HCT116 (cell line): ENCODE data around the gene VAMP8. TPM values are rescaled to one million over a fixed set of nuclear protein-coding genes. Genes with fewer than 3 reads are reported as not detected.

Source experiments
- ATAC-seq: fragments of 200-7000 bp; cut with Tn5 transposase; 2 replicates; pipeline ENCODE4 v1.9.1; 2020; ENCODE audit warnings: mild to moderate bottlenecking, moderate library complexity
- BruUV-seq: library from RNA; stranded (reverse); fragments of 400-500 nt; replicated peaks from 2 replicates; lab custom pipeline; 2021; lab: Mats Ljungman, UMichigan
- CTCF ChIA-PET: fragments of 300-600 bp; sonication (Branson Sonifier 250); formaldehyde crosslinking; loops from one replicate; lab custom pipeline; 2021; ENCODE audit warnings: antibody characterized with exemption; lab: Charles Lee
- POLR2A ChIA-PET: fragments of 300-600, 350-600 bp; sonication (Branson Sonifier 250); formaldehyde crosslinking; loops from one replicate; lab custom pipeline; 2021; ENCODE audit warnings: antibody characterized with exemption; lab: Charles Lee
- RAD21 ChIA-PET, 2 experiments: fragments of 300-600 bp; sonication (Branson Sonifier 250); formaldehyde crosslinking; loops; one replicate each; lab custom pipeline; 2023; ENCODE audit warnings: low total read pairs in 2 of 2; ENCODE audit not compliant: uncharacterized antibody in 2 of 2, unreplicated experiment in 2 of 2, low non-redundant PET in 1 of 2; lab: Charles Lee
- DNase-seq: peaks from one replicate; pipeline ENCODE4 v3.0.0-alpha.2; 2010; ENCODE audit warnings: low read depth, low spot score
- H2AFZ ChIP-seq: fragments of 200-600 bp; shearing (Covaris generic), sonication (generic); 2 replicates; pipeline ENCODE4 v1.6.1; 2017; ENCODE audit warnings: low read depth, mixed run types, mixed read lengths, antibody characterized with exemption, low read length; ENCODE audit not compliant: poor library complexity, severe bottlenecking
- H3K27ac ChIP-seq: 2 replicates; pipeline ENCODE4 v1.5.1; 2012; ENCODE audit warnings: low read depth, low read length
- H3K27me3 ChIP-seq: fragments of 200-600 bp; sonication (generic); 2 replicates; pipeline ENCODE4 v1.6.1; 2016; ENCODE audit warnings: mixed run types, low read length, mixed read lengths; ENCODE audit not compliant: insufficient read depth
- H3K36me3 ChIP-seq, 2 experiments: fragments of 200-500 bp in 1 of 2; fragments of 200-600 bp in 1 of 2; sonication (Bioruptor generic) in 1 of 2; sonication (generic) in 1 of 2; 2 replicates each; pipeline versions ENCODE4 v1.5.1 to v1.6.1; 2014 to 2016; ENCODE audit warnings: low read length in 2 of 2, inconsistent platforms in 1 of 2, mixed read lengths in 1 of 2, mixed run types in 1 of 2; ENCODE audit not compliant: insufficient read depth in 2 of 2, control insufficient read depth in 1 of 2
- H3K4me1 ChIP-seq, 2 experiments: fragments of 200-600 bp in 1 of 2; sonication (generic) in 1 of 2; 2 replicates each; pipeline versions ENCODE4 v1.5.1 to v1.6.1; 2012 to 2017; ENCODE audit warnings: low read length in 2 of 2, inconsistent platforms in 1 of 2, mild to moderate bottlenecking in 1 of 2, mixed read lengths in 1 of 2, mixed run types in 1 of 2, moderate library complexity in 1 of 2; ENCODE audit not compliant: insufficient read depth in 2 of 2, control insufficient read depth in 1 of 2
- H3K4me2 ChIP-seq: fragments of 200-600 bp; sonication (generic); 2 replicates; pipeline ENCODE4 v1.6.1; 2017; ENCODE audit warnings: mixed run types, low read length, mixed read lengths
- H3K4me3 ChIP-seq, 2 experiments: fragments of 200-600 bp in 1 of 2; sonication (generic) in 1 of 2; replicated peaks in 1 of 2; 2 replicates each; pipeline ENCODE4 v1.5.1; 2011 to 2016; ENCODE audit warnings: low read length in 2 of 2, control low read depth in 1 of 2, low read depth in 1 of 2, mild to moderate bottlenecking in 1 of 2, mixed read lengths in 1 of 2, mixed run types in 1 of 2
- H3K79me2 ChIP-seq: fragments of 200-600 bp; sonication (generic); 2 replicates; pipeline ENCODE4 v1.6.1; 2017; ENCODE audit warnings: mild to moderate bottlenecking, mixed run types, low read length, moderate library complexity, mixed read lengths; ENCODE audit not compliant: insufficient read depth
- H3K9ac ChIP-seq: fragments of 200-600 bp; sonication (generic); 2 replicates; pipeline ENCODE4 v1.6.1; 2016; ENCODE audit warnings: low read length, mixed read lengths
- H3K9me2 ChIP-seq: fragments of 200-600 bp; sonication (generic), shearing (Covaris generic); 2 replicates; pipeline ENCODE4 v1.6.1; 2017; ENCODE audit warnings: mixed run types, mild to moderate bottlenecking, moderate library complexity; ENCODE audit not compliant: insufficient read depth
- H3K9me3 ChIP-seq, 2 experiments: fragments of 200-500 bp in 1 of 2; fragments of 200-600 bp in 1 of 2; sonication (Bioruptor generic) in 1 of 2; sonication (generic) in 1 of 2; 2 replicates each; pipeline ENCODE4 v1.6.1; 2014 to 2017; ENCODE audit warnings: low read length in 2 of 2, mixed read lengths in 2 of 2, inconsistent platforms in 1 of 2, low read depth in 1 of 2, mild to moderate bottlenecking in 1 of 2, mixed run types in 1 of 2, moderate library complexity in 1 of 2; ENCODE audit not compliant: control insufficient read depth in 1 of 2, insufficient read depth in 1 of 2
- H4K20me1 ChIP-seq: fragments of 200-600 bp; sonication (generic), shearing (Covaris generic); 2 replicates; pipeline ENCODE4 v1.6.1; 2017; ENCODE audit warnings: mixed run types, mild to moderate bottlenecking, moderate library complexity; ENCODE audit not compliant: insufficient read depth
- CBX3 ChIP-seq: IDR thresholded peaks from 2 replicates; pipeline ENCODE4 v1.6.1; 2012; ENCODE audit warnings: low read depth
- CEBPB ChIP-seq: IDR thresholded peaks from 2 replicates; pipeline ENCODE4 v1.6.1; 2012; ENCODE audit warnings: low read depth
- ELF1 ChIP-seq: IDR thresholded peaks from 2 replicates; pipeline ENCODE4 v1.6.1; 2012; ENCODE audit warnings: low read depth, borderline replicate concordance
- EZH2phosphoT487 ChIP-seq: fragments of 200-600 bp; IDR thresholded peaks from 2 replicates; pipeline ENCODE4 v1.6.1; 2018; ENCODE audit warnings: antibody characterized with exemption, borderline replicate concordance
- FOSL1 ChIP-seq: IDR thresholded peaks from 2 replicates; pipeline ENCODE4 v1.6.1; 2012; ENCODE audit warnings: low read depth
- JUND ChIP-seq: IDR thresholded peaks from 2 replicates; pipeline ENCODE4 v1.6.1; 2012
- POLR2A ChIP-seq: IDR thresholded peaks from 2 replicates; pipeline ENCODE4 v1.7.0; 2011; ENCODE audit warnings: borderline replicate concordance; ENCODE audit not compliant: insufficient read depth, insufficient read length; ENCODE audit errors: extremely low read depth
- POLR2AphosphoS5 ChIP-seq: IDR thresholded peaks from 2 replicates; pipeline ENCODE4 v1.6.1; 2011; ENCODE audit warnings: mild to moderate bottlenecking, low read depth, low read length, moderate library complexity
- RAD21 ChIP-seq: IDR thresholded peaks from 2 replicates; pipeline ENCODE4 v1.6.1; 2012; ENCODE audit warnings: low read depth, mild to moderate bottlenecking
- SIN3A ChIP-seq: IDR thresholded peaks from 2 replicates; pipeline ENCODE4 v1.6.1; 2012; ENCODE audit warnings: low read depth
- SP1 ChIP-seq: IDR thresholded peaks from 2 replicates; pipeline ENCODE4 v1.6.1; 2012; ENCODE audit warnings: low read depth
- SRF ChIP-seq: IDR thresholded peaks from 2 replicates; pipeline ENCODE4 v1.6.1; 2012; ENCODE audit warnings: low read depth
- TCF7L2 ChIP-seq: IDR thresholded peaks from 2 replicates; pipeline ENCODE4 v1.7.0; 2011; ENCODE audit warnings: borderline replicate concordance, inconsistent platforms; ENCODE audit not compliant: insufficient read depth, insufficient read length; ENCODE audit errors: extremely low read depth
- YY1 ChIP-seq: IDR thresholded peaks from 2 replicates; pipeline ENCODE4 v1.6.1; 2011; ENCODE audit warnings: low read length, low read depth, moderate library complexity, mild to moderate bottlenecking; ENCODE audit not compliant: insufficient replicate concordance; ENCODE audit errors: extremely low read depth
- ZNF274 ChIP-seq: fragments of 200-500 bp; sonication (Bioruptor generic); IDR thresholded peaks from 2 replicates; pipeline ENCODE4 v1.6.1; 2014; ENCODE audit warnings: mild to moderate bottlenecking, low read depth, low read length, inconsistent platforms
- intact Hi-C: fragments of 100-400 bp; cut with micrococcal nuclease; formaldehyde crosslinking; loops from 2 replicates; pipeline ENCODE4 v1.10.0; 2022
- total RNA-seq: library from RNA; stranded (reverse); gene quantifications from one replicate; pipeline ENCODE4 v1.2.1, GENCODE V29; 2021; ENCODE audit not compliant: unreplicated experiment
- TF ChIP-seq, protein P1 (sequence below): IDR thresholded peaks from 2 replicates; pipeline ENCODE4 v1.6.1; 2012
- TF ChIP-seq, protein P2 (sequence below): IDR thresholded peaks from 2 replicates; pipeline ENCODE4 v1.6.1; 2011; ENCODE audit warnings: mild to moderate bottlenecking, low read length, moderate library complexity; ENCODE audit not compliant: insufficient replicate concordance; ENCODE audit errors: extremely low read depth
- TF ChIP-seq, protein P3 (sequence below): IDR thresholded peaks from 2 replicates; pipeline ENCODE4 v1.6.1; 2012; ENCODE audit warnings: low read depth
- TF ChIP-seq, protein P4 (sequence below): IDR thresholded peaks from 2 replicates; pipeline ENCODE4 v1.6.1; 2012

VAMP8 gene
- total RNA-seq, 1 experiment from 2014 or later: 52.6 TPM

DNA sequence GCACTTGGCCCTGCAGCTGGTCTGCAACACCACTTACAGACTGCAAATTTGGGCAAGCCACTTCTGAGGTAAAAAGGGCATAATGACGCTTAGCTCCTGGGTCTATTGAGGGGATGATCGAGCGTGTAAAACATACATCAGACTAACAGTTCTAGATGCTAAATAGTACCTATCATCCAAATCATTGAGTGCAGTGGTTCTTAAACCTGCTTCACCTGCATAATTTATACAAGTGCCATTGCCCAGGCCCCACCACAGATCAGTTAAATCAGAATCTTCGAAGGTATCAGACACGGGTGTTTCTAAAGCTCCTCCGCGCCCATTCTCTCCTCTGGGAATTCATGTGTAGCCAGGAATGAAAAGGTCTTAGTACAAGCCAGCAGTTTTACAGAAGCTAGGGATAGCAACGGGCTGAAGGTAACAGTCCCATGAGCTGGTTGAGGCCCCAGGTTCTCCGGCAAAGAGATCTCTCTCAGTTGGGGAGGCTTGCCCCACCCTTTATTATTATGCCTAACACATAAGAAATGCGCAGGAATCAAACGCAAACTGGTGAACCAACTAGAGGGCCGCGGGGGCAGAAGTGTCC is 17.4 kb downstream of the VAMP8 start:
- ChIA-PET POLR2A (interaction anchor here (0.8 to 1.5 kb wide), 13 partner anchors 8 to 240 kb away, joined by 3 to 9 read pairs (median 3); partner anchors contain the start of genes C2orf68, ELMOD3, RETSAT and TMEM150A), CTCF (no interaction called here), RAD21 (interaction anchor here in 1 of 2 experiments (0.6 kb wide), 2 partner anchors 148 to 487 kb away, joined by 3 read pairs; no protein-coding TSS in a partner anchor)
- intact Hi-C loops: no loop called here
- Histone ChIP-seq H3K36me3 (peaks cover 4 to 5% of the 10 kb centered on the region in 2 experiments; a peak in 3 of 4 replicates), H3K79me2 (peaks cover 18% of the 10 kb centered on the region), H3K9me3 (no peaks in the 10 kb centered on the region), H3K9ac (peak overlapping the region; percentile 82), H3K4me3 (peak overlapping the region; percentile 86 to 95), H3K9me2 (no peaks in the 10 kb centered on the region), H3K4me2 (peak overlapping the region; percentile 90), H3K27me3 (no peaks in the 10 kb centered on the region), H4K20me1 (no peaks in the 10 kb centered on the region), H2AFZ (no peak overlapping the region), H3K4me1 (peaks cover 8 to 28% of the 10 kb centered on the region in 2 experiments; a peak in 3 of 4 replicates), H3K27ac (peak overlapping the region; percentile 72)
- DNase-seq (no peak), ATAC-seq (no peak; the same call in 1 of the 2 replicates)
- TF ChIP-seq, protein P1, sequence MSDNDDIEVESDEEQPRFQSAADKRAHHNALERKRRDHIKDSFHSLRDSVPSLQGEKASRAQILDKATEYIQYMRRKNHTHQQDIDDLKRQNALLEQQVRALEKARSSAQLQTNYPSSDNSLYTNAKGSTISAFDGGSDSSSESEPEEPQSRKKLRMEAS: no peak
- TF ChIP-seq SIN3A: no peak
- no peak for TF ChIP-seq CBX3
- no peak for TF ChIP-seq RAD21
- TF ChIP-seq, protein P2, sequence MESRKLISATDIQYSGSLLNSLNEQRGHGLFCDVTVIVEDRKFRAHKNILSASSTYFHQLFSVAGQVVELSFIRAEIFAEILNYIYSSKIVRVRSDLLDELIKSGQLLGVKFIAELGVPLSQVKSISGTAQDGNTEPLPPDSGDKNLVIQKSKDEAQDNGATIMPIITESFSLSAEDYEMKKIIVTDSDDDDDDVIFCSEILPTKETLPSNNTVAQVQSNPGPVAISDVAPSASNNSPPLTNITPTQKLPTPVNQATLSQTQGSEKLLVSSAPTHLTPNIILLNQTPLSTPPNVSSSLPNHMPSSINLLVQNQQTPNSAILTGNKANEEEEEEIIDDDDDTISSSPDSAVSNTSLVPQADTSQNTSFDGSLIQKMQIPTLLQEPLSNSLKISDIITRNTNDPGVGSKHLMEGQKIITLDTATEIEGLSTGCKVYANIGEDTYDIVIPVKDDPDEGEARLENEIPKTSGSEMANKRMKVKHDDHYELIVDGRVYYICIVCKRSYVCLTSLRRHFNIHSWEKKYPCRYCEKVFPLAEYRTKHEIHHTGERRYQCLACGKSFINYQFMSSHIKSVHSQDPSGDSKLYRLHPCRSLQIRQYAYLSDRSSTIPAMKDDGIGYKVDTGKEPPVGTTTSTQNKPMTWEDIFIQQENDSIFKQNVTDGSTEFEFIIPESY: no peak
- TF ChIP-seq FOSL1: no peak
- TF ChIP-seq, protein P3, sequence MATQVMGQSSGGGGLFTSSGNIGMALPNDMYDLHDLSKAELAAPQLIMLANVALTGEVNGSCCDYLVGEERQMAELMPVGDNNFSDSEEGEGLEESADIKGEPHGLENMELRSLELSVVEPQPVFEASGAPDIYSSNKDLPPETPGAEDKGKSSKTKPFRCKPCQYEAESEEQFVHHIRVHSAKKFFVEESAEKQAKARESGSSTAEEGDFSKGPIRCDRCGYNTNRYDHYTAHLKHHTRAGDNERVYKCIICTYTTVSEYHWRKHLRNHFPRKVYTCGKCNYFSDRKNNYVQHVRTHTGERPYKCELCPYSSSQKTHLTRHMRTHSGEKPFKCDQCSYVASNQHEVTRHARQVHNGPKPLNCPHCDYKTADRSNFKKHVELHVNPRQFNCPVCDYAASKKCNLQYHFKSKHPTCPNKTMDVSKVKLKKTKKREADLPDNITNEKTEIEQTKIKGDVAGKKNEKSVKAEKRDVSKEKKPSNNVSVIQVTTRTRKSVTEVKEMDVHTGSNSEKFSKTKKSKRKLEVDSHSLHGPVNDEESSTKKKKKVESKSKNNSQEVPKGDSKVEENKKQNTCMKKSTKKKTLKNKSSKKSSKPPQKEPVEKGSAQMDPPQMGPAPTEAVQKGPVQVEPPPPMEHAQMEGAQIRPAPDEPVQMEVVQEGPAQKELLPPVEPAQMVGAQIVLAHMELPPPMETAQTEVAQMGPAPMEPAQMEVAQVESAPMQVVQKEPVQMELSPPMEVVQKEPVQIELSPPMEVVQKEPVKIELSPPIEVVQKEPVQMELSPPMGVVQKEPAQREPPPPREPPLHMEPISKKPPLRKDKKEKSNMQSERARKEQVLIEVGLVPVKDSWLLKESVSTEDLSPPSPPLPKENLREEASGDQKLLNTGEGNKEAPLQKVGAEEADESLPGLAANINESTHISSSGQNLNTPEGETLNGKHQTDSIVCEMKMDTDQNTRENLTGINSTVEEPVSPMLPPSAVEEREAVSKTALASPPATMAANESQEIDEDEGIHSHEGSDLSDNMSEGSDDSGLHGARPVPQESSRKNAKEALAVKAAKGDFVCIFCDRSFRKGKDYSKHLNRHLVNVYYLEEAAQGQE: no peak
- no peak for TF ChIP-seq JUND
- TF ChIP-seq CEBPB: no peak
- no peak for TF ChIP-seq ELF1
- no peak for TF ChIP-seq ZNF274
- no peak for TF ChIP-seq TCF7L2
- no peak for TF ChIP-seq POLR2A
- no peak for TF ChIP-seq SP1
- no peak for TF ChIP-seq SRF
- no peak for TF ChIP-seq POLR2AphosphoS5
- TF ChIP-seq, protein P4, sequence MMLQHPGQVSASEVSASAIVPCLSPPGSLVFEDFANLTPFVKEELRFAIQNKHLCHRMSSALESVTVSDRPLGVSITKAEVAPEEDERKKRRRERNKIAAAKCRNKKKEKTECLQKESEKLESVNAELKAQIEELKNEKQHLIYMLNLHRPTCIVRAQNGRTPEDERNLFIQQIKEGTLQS: no peak
- TF ChIP-seq EZH2phosphoT487: no peak
- no peak for TF ChIP-seq YY1
- BruUV-seq: TSS peak; percentile 91
